GM21367 (cell line): ENCODE data around the gene AOX1.
"Not testable (repeated sequence)": the region's sequence is repeated elsewhere in the genome, so short reads cannot be mapped to it uniquely, and the experiment has no call there.

Source experiments
- ATAC-seq: cut with Tn5 transposase; IDR thresholded peaks from one replicate; pipeline ENCODE4 v1.9.1; 2021; ENCODE audit not compliant: unreplicated experiment

AOX1 gene

GRCh38 chr2:200585730-200586643 lies at the start of gene AOX1:
Gene AOX1, plus strand, starts transcription at chr2:200586014. Its CDS starts 95 bp downstream, at chr2:200586109.
- ATAC-seq, result no peak

- ATAC-seq, result no peak
These were observed 47.7 kb upstream of the AOX1 start for GRCh38 chr2:200538139-200538538.

- no peak for ATAC-seq
These were observed 45.0 kb upstream of the AOX1 start for GRCh38 chr2:200540793-200541192.

GRCh38 chr2:200566596-200566995 lies 19.2 kb upstream of the AOX1 start:
- ATAC-seq, result not testable (repeated sequence)

GRCh38 chr2:200567932-200568331 lies 17.9 kb upstream of the AOX1 start:
- ATAC-seq, result no peak

GRCh38 chr2:200575957-200576356 lies 9.9 kb upstream of the AOX1 start:
- no peak for ATAC-seq

- ATAC-seq, result no peak
These were observed 8.8 kb upstream of the AOX1 start for GRCh38 chr2:200577027-200577426.

GRCh38 chr2:200578778-200579177 lies 7.0 kb upstream of the AOX1 start:
- ATAC-seq, result no peak

GRCh38 chr2:200584639-200585038 lies 1.2 kb upstream of the AOX1 start:
- ATAC-seq, result no peak

- ATAC-seq, result no peak
These were observed 479 bp upstream of the AOX1 start for GRCh38 chr2:200585340-200585729.

GRCh38 chr2:200586644-200586975 lies 796 bp downstream of the AOX1 start:
- no peak for ATAC-seq

- no peak for ATAC-seq
These were observed 1.3 kb downstream of the AOX1 start for GRCh38 chr2:200587007-200587616.

- ATAC-seq, result no peak
These were observed 2.4 kb downstream of the AOX1 start for GRCh38 chr2:200588076-200588678.

GRCh38 chr2:200590090-200590489 lies 4.3 kb downstream of the AOX1 start:
- ATAC-seq, result no peak

GRCh38 chr2:200591308-200591707 lies 5.5 kb downstream of the AOX1 start:
- no peak for ATAC-seq

- no peak for ATAC-seq
These were observed 6.7 kb downstream of the AOX1 start for GRCh38 chr2:200592406-200593075.

GRCh38 chr2:200593905-200594304 lies 8.1 kb downstream of the AOX1 start:
- ATAC-seq, result no peak

GRCh38 chr2:200595913-200596312 lies 10.1 kb downstream of the AOX1 start:
- ATAC-seq, result no peak

GRCh38 chr2:200596774-200597570 lies 11.2 kb downstream of the AOX1 start:
- no peak for ATAC-seq

GRCh38 chr2:200599206-200599605 lies 13.4 kb downstream of the AOX1 start:
- no peak for ATAC-seq
